H9 (cell line): Measurements from ENCODE around the gene PAX3. TPM values are rescaled to one million over a fixed set of nuclear protein-coding genes. Genes with fewer than 3 reads are reported as not detected.

ENCODE experiments used
- DNase-seq: peaks from one replicate; pipeline ENCODE4 v3.0.0-alpha.2; 2017
- H2AFZ ChIP-seq: one replicate; pipeline ENCODE4 v1.6.1; 2013; ENCODE audit warnings: mild to moderate bottlenecking, low read length, control low read depth, moderate library complexity
- H2AK5ac ChIP-seq: 2 replicates; pipeline ENCODE4 v1.6.1; 2013; ENCODE audit warnings: low read length, control low read depth, mixed read lengths; ENCODE audit not compliant: insufficient read length
- H2BK120ac ChIP-seq: one replicate; pipeline ENCODE4 v1.6.1; 2013; ENCODE audit warnings: low read depth, mild to moderate bottlenecking, low read length, control low read depth, inconsistent platforms; ENCODE audit not compliant: poor library complexity, severe bottlenecking
- H2BK12ac ChIP-seq: 2 replicates; pipeline ENCODE4 v1.6.1; 2013; ENCODE audit warnings: low read length, control low read depth, mixed read lengths, low read depth; ENCODE audit not compliant: insufficient read length
- H2BK15ac ChIP-seq: 2 replicates; pipeline ENCODE4 v1.6.1; 2013; ENCODE audit warnings: low read depth, low read length, control low read depth
- H2BK20ac ChIP-seq: one replicate; pipeline ENCODE4 v1.6.1; 2013; ENCODE audit warnings: low read depth, mild to moderate bottlenecking, low read length, control low read depth, inconsistent platforms; ENCODE audit not compliant: poor library complexity, severe bottlenecking
- H2BK5ac ChIP-seq: 2 replicates; pipeline ENCODE4 v1.6.1; 2013; ENCODE audit warnings: low read length, control low read depth, mixed read lengths; ENCODE audit not compliant: insufficient read length
- H3K14ac ChIP-seq: 2 replicates; pipeline ENCODE4 v1.6.1; 2013; ENCODE audit warnings: low read length, control low read depth; ENCODE audit not compliant: insufficient read depth
- H3K18ac ChIP-seq: 2 replicates; pipeline ENCODE4 v1.6.1; 2013; ENCODE audit warnings: low read depth, mild to moderate bottlenecking, mixed read lengths, low read length, control low read depth; ENCODE audit not compliant: insufficient read length
- H3K23ac ChIP-seq: 2 replicates; pipeline ENCODE4 v1.6.1; 2013; ENCODE audit warnings: low read length, control low read depth, mixed read lengths, low read depth; ENCODE audit not compliant: insufficient read length
- H3K23me2 ChIP-seq: 2 replicates; pipeline ENCODE4 v1.6.1; 2013; ENCODE audit warnings: low read depth, mild to moderate bottlenecking, mixed read lengths, low read length, control low read depth; ENCODE audit not compliant: insufficient read length, poor library complexity, severe bottlenecking
- H3K27ac ChIP-seq: 2 replicates; pipeline ENCODE4 v1.5.1; 2013; ENCODE audit warnings: low read length, control low read depth, mixed read lengths, low read depth; ENCODE audit not compliant: insufficient read length
- H3K27me3 ChIP-seq: 2 replicates; pipeline ENCODE4 v1.6.1; 2013; ENCODE audit warnings: low read length, control low read depth, inconsistent platforms; ENCODE audit not compliant: insufficient read depth
- H3K4ac ChIP-seq: 2 replicates; pipeline ENCODE4 v1.6.1; 2013; ENCODE audit warnings: low read depth, mild to moderate bottlenecking, control low read depth, inconsistent platforms, low read length, moderate library complexity
- H3K4me1 ChIP-seq: 2 replicates; pipeline ENCODE4 v1.6.1; 2013; ENCODE audit warnings: low read length, control low read depth, inconsistent platforms; ENCODE audit not compliant: insufficient read depth
- H3K4me2 ChIP-seq: 2 replicates; pipeline ENCODE4 v1.6.1; 2013; ENCODE audit warnings: low read length, control low read depth, mixed read lengths; ENCODE audit not compliant: insufficient read length, insufficient read depth
- H3K56ac ChIP-seq: 2 replicates; pipeline ENCODE4 v1.6.1; 2013; ENCODE audit warnings: low read depth, mild to moderate bottlenecking, mixed read lengths, low read length, control low read depth; ENCODE audit not compliant: insufficient read length
- H3K79me1 ChIP-seq: 2 replicates; pipeline ENCODE4 v1.6.1; 2013; ENCODE audit warnings: low read depth, mild to moderate bottlenecking, moderate library complexity, low read length, control low read depth, inconsistent platforms; ENCODE audit not compliant: insufficient read depth, poor library complexity, severe bottlenecking
- H3K79me2 ChIP-seq: 2 replicates; pipeline ENCODE4 v1.6.1; 2013; ENCODE audit warnings: low read length, control low read depth, inconsistent platforms; ENCODE audit not compliant: insufficient read depth
- H3K9ac ChIP-seq: 2 replicates; pipeline ENCODE4 v1.6.1; 2013; ENCODE audit warnings: low read length, control low read depth, mixed read lengths; ENCODE audit not compliant: insufficient read length; ENCODE audit errors: extremely low read depth
- H3K9me3 ChIP-seq: one replicate; pipeline ENCODE4 v1.6.1; 2013; ENCODE audit warnings: low read depth, low read length, inconsistent platforms; ENCODE audit not compliant: control insufficient read depth
- H3T11ph ChIP-seq: one replicate; pipeline ENCODE4 v1.6.1; 2013; ENCODE audit warnings: mild to moderate bottlenecking, low read length, control low read depth, inconsistent platforms
- H4K20me1 ChIP-seq: one replicate; pipeline ENCODE4 v1.6.1; 2013; ENCODE audit not compliant: control insufficient read depth, insufficient read length, insufficient read depth
- H4K5ac ChIP-seq: 2 replicates; pipeline ENCODE4 v1.6.1; 2013; ENCODE audit warnings: low read depth, mild to moderate bottlenecking, mixed read lengths, low read length, control low read depth; ENCODE audit not compliant: insufficient read length
- H4K8ac ChIP-seq: replicated peaks from 2 replicates; pipeline ENCODE4 v1.6.1; 2013; ENCODE audit warnings: low read length, control low read depth, mixed read lengths, low read depth; ENCODE audit not compliant: insufficient read length
- H4K91ac ChIP-seq: 2 replicates; pipeline ENCODE4 v1.6.1; 2013; ENCODE audit warnings: low read depth, mild to moderate bottlenecking, moderate library complexity, mixed read lengths, low read length, control low read depth; ENCODE audit not compliant: insufficient read length
- H3K27ac Mint-ChIP-seq, 3 experiments: 2 replicates in 2 of 3; 3 replicates in 1 of 3; pipeline ENCODE4 v1.8.0; 2020 to 2021; ENCODE audit warnings: mixed read lengths in 3 of 3, mild to moderate bottlenecking in 1 of 3, moderate library complexity in 1 of 3
- H3K27me3 Mint-ChIP-seq: 2 replicates; pipeline ENCODE4 v1.8.0; 2021; ENCODE audit warnings: low read depth, mild to moderate bottlenecking, moderate library complexity, mixed read lengths
- H3K36me3 Mint-ChIP-seq, 3 experiments: 2 replicates in 2 of 3; 3 replicates in 1 of 3; pipeline ENCODE4 v1.8.0; 2020 to 2021; ENCODE audit warnings: low read depth in 3 of 3, mixed read lengths in 3 of 3; ENCODE audit not compliant: insufficient read depth in 1 of 3
- H3K4me1 Mint-ChIP-seq, 2 experiments: 2 replicates each; pipeline ENCODE4 v1.8.0; 2020; ENCODE audit warnings: mixed read lengths in 2 of 2
- H3K4me3 Mint-ChIP-seq, 2 experiments: 2 replicates in 1 of 2; 3 replicates in 1 of 2; pipeline ENCODE4 v1.8.0; 2020 to 2021; ENCODE audit warnings: mild to moderate bottlenecking in 2 of 2, mixed read lengths in 2 of 2, moderate library complexity in 1 of 2
- H3K9me3 Mint-ChIP-seq, 2 experiments: 2 replicates in 1 of 2; 3 replicates in 1 of 2; pipeline ENCODE4 v1.8.0; 2020; ENCODE audit warnings: mild to moderate bottlenecking in 2 of 2, mixed read lengths in 2 of 2, moderate library complexity in 1 of 2
- WGBS: extraction: QIAGEN DNeasy Blood & Tissue Kit; methylation state at CpG from one replicate; pipeline ENCODE4 v1.1.7; 2013; ENCODE audit warnings: missing lambda C conversion rate, low lambda C conversion rate, mixed read lengths; ENCODE audit not compliant: insufficient read length; ENCODE audit errors: extremely low coverage; 5-methylcytosine and 5-hydroxymethylcytosine counted together
- total RNA-seq: library from RNA; stranded (reverse); gene quantifications from 2 replicates; pipeline ENCODE4 v1.2.1, GENCODE V29; 2021
- TF ChIP-seq, protein P1 (sequence below): fragments of 200-600 bp; sonication (generic); conservative IDR thresholded peaks from 3 replicates; pipeline ENCODE4 v1.8.0; 2021; ENCODE audit warnings: antibody characterized with exemption, mild to moderate bottlenecking

Gene PAX3
- total RNA-seq, 1 experiment from 2014 or later = not detected

DNA sequence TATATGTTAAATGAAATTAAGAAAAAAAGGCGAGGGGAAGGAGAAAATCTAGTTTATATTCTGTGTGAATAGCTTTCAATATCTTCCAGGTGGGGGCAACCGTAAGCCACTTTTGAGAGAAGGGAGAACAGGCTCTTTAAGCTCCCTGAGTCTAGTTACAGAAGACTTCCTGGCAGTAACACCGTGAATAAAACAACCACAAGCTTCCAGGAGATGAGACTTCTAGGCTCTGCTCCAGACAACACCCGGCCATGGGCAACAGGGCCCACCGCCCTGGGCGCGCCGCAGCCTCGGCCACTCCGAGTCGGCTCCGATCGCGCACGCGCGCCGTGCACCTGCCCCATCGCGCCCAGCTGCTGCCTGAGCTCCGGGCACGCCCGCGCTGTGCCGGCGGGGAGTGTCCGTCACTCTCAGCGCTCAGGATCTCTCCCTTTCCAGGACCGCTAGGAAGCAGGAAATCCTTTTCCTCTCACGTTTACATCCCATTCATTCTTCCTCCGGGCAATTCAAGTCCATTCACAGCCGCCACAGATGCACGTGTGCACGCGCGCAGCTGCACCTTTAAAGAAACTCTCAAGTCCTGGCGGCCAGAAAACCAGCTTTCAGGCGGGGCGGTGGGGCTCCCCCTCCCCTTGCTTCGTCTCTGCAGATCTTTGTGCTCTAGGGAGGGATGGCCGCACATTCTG, 19.4 kb upstream of the PAX3 start:
- peaks cover 10 to 12% of the 10 kb centered on the region in 2 experiments for H3K4me1 Mint-ChIP-seq

More for the DNA sequence above, 19.4 kb upstream of the PAX3 start:
- Histone ChIP-seq H4K8ac (no peak overlapping the region), H3K23me2 (peaks cover 20% of the 10 kb centered on the region), H3K9me3 (no peaks in the 10 kb centered on the region), H3K79me1 (no peaks in the 10 kb centered on the region), H2BK15ac (no peak overlapping the region), H4K20me1 (no peaks in the 10 kb centered on the region), H2AFZ (no peak overlapping the region), H2BK120ac (no peak overlapping the region), H2BK12ac (no peak overlapping the region), H3K4me2 (peak overlapping the region; percentile 68), H2BK5ac (no peak overlapping the region), H3K14ac (no peak overlapping the region), H4K91ac (no peak overlapping the region), H3K4ac (no peak overlapping the region), H3K27ac (no peak overlapping the region), H3K56ac (no peak overlapping the region), H3K18ac (no peak overlapping the region), H2AK5ac (no peak overlapping the region), H3T11ph (no peak overlapping the region), H3K79me2 (no peaks in the 10 kb centered on the region), H3K23ac (no peak overlapping the region), H2BK20ac (no peak overlapping the region), H3K27me3 (peaks cover 62% of the 10 kb centered on the region), H4K5ac (no peak overlapping the region), H3K9ac (no peak overlapping the region), H3K4me1 (no peaks in the 10 kb centered on the region)
- WGBS = no CpG with 5 or more reads among the region's 41 CpGs
- H3K36me3 Mint-ChIP-seq = no peaks in the 10 kb centered on the region; a peak in 1 of 7 replicates
- peak; percentile 85 for DNase-seq
- H3K27ac Mint-ChIP-seq = no peak overlapping the region
- H3K9me3 Mint-ChIP-seq = peaks cover 0 to 3% of the 10 kb centered on the region in 2 experiments; a peak in 3 of 5 replicates
- H3K4me3 Mint-ChIP-seq = peak overlapping the region; percentile 52 to 87
- TF ChIP-seq, protein P1, sequence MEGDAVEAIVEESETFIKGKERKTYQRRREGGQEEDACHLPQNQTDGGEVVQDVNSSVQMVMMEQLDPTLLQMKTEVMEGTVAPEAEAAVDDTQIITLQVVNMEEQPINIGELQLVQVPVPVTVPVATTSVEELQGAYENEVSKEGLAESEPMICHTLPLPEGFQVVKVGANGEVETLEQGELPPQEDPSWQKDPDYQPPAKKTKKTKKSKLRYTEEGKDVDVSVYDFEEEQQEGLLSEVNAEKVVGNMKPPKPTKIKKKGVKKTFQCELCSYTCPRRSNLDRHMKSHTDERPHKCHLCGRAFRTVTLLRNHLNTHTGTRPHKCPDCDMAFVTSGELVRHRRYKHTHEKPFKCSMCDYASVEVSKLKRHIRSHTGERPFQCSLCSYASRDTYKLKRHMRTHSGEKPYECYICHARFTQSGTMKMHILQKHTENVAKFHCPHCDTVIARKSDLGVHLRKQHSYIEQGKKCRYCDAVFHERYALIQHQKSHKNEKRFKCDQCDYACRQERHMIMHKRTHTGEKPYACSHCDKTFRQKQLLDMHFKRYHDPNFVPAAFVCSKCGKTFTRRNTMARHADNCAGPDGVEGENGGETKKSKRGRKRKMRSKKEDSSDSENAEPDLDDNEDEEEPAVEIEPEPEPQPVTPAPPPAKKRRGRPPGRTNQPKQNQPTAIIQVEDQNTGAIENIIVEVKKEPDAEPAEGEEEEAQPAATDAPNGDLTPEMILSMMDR = peak; percentile 54
- H3K27me3 Mint-ChIP-seq = peaks cover 93% of the 10 kb centered on the region
